Loucy (cell line): ENCODE results near the gene NDUFC2.

Experiments used
- H2AFZ ChIP-seq: fragments of 200-600 bp; sonication (generic); 2 replicates; pipeline ENCODE4 v1.6.0; 2016; ENCODE audit warnings: antibody characterized with exemption, mild to moderate bottlenecking, low read length, moderate library complexity
- H3F3A ChIP-seq: fragments of 200-600 bp; 2 replicates; pipeline ENCODE4 v1.6.0; 2016; ENCODE audit warnings: antibody characterized with exemption, low read depth, mild to moderate bottlenecking
- H3K27me3 ChIP-seq: fragments of 200-600 bp; sonication (generic); 2 replicates; pipeline ENCODE4 v1.6.1; 2014; ENCODE audit warnings: low read length, mild to moderate bottlenecking; ENCODE audit not compliant: insufficient read depth, poor library complexity, severe bottlenecking
- H3K36me3 ChIP-seq: fragments of 200-600 bp; sonication (generic); 2 replicates; pipeline ENCODE4 v1.6.1; 2016; ENCODE audit warnings: low read length; ENCODE audit not compliant: insufficient read depth
- H3K4me1 ChIP-seq: fragments of 200-600 bp; sonication (generic); 2 replicates; pipeline ENCODE4 v1.5.1; 2014; ENCODE audit warnings: low read length, mild to moderate bottlenecking; ENCODE audit not compliant: insufficient read depth, poor library complexity, severe bottlenecking
- H3K4me2 ChIP-seq: fragments of 200-600 bp; sonication (generic); 2 replicates; pipeline ENCODE4 v1.6.0; 2014; ENCODE audit warnings: antibody characterized with exemption, low read length, low read depth, mild to moderate bottlenecking; ENCODE audit not compliant: poor library complexity, severe bottlenecking
- H3K4me3 ChIP-seq: fragments of 200-600 bp; sonication (generic); 2 replicates; pipeline ENCODE4 v1.5.1; 2014; ENCODE audit warnings: low read length, mild to moderate bottlenecking, mixed read lengths; ENCODE audit not compliant: poor library complexity, severe bottlenecking
- H3K79me2 ChIP-seq: fragments of 200-600 bp; sonication (generic); 2 replicates; pipeline ENCODE4 v1.6.1; 2014; ENCODE audit warnings: low read length; ENCODE audit not compliant: insufficient read depth
- H3K9ac ChIP-seq: fragments of 200-600 bp; sonication (generic); 2 replicates; pipeline ENCODE4 v1.6.0; 2014; ENCODE audit warnings: mild to moderate bottlenecking, low read depth, low read length, moderate library complexity; ENCODE audit not compliant: poor library complexity, severe bottlenecking
- H3K9me2 ChIP-seq: fragments of 200-600 bp; sonication (generic); replicated peaks from 2 replicates; pipeline ENCODE4 v1.6.1; 2016; ENCODE audit warnings: low read depth, low read length, mixed read lengths
- H3K9me3 ChIP-seq: fragments of 200-600 bp; sonication (generic); 2 replicates; pipeline ENCODE4 v1.6.1; 2014; ENCODE audit warnings: mild to moderate bottlenecking, antibody characterized with exemption, low read length, low read depth; ENCODE audit not compliant: insufficient read depth
- H4K20me1 ChIP-seq: fragments of 200-600 bp; sonication (generic); 2 replicates; pipeline ENCODE4 v1.6.0; 2014; ENCODE audit warnings: antibody characterized with exemption, low read length, mild to moderate bottlenecking; ENCODE audit not compliant: insufficient read depth, poor library complexity, severe bottlenecking
- EZH2phosphoT487 ChIP-seq: fragments of 200-600 bp; IDR thresholded peaks from 2 replicates; pipeline ENCODE4 v1.6.1; 2018; ENCODE audit warnings: antibody characterized with exemption, mild to moderate bottlenecking, moderate library complexity, borderline replicate concordance
- TF ChIP-seq, protein P1 (sequence below): fragments of 200-600 bp; sonication (generic); conservative IDR thresholded peaks from 2 replicates; pipeline ENCODE4 v1.5.1; 2014; ENCODE audit warnings: mild to moderate bottlenecking, antibody characterized with exemption, low read length

Gene NDUFC2

DNA sequence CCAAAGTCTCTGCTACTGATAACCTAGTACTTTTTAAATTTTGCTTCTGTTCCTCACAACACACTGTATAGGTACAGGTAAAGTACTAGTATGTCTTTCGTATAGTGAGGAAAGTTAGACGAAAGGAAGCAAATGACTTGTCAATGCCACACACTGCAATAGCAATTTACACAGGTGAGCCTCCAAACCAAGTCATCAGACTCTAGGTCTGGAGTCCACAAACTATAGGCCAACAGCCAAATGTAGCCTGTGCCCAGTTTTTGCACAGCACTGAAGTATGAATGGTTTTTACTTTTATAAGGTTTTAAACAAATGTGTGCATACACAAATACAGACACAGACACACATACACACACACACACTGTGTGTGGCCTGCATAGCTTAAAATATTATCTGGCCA lies 31.6 kb upstream of the NDUFC2 start:
- H3F3A ChIP-seq: no peaks in the 10 kb centered on the region
- no peak overlapping the region for H3K4me2 ChIP-seq
- H3K27me3 ChIP-seq: no peaks in the 10 kb centered on the region
- peaks cover 15% of the 10 kb centered on the region; the same call in 1 of the 2 replicates for H3K36me3 ChIP-seq
- H3K9me2 ChIP-seq: no peaks in the 10 kb centered on the region
- TF ChIP-seq EZH2phosphoT487: no peak
- TF ChIP-seq, protein P1, sequence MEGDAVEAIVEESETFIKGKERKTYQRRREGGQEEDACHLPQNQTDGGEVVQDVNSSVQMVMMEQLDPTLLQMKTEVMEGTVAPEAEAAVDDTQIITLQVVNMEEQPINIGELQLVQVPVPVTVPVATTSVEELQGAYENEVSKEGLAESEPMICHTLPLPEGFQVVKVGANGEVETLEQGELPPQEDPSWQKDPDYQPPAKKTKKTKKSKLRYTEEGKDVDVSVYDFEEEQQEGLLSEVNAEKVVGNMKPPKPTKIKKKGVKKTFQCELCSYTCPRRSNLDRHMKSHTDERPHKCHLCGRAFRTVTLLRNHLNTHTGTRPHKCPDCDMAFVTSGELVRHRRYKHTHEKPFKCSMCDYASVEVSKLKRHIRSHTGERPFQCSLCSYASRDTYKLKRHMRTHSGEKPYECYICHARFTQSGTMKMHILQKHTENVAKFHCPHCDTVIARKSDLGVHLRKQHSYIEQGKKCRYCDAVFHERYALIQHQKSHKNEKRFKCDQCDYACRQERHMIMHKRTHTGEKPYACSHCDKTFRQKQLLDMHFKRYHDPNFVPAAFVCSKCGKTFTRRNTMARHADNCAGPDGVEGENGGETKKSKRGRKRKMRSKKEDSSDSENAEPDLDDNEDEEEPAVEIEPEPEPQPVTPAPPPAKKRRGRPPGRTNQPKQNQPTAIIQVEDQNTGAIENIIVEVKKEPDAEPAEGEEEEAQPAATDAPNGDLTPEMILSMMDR: no peak
- no peaks in the 10 kb centered on the region for H3K9me3 ChIP-seq
- H3K9ac ChIP-seq: no peak overlapping the region
- H3K4me3 ChIP-seq: no peak overlapping the region
- no peak overlapping the region for H2AFZ ChIP-seq
- H3K4me1 ChIP-seq: no peaks in the 10 kb centered on the region
- no peaks in the 10 kb centered on the region for H3K79me2 ChIP-seq
- no peaks in the 10 kb centered on the region for H4K20me1 ChIP-seq

DNA sequence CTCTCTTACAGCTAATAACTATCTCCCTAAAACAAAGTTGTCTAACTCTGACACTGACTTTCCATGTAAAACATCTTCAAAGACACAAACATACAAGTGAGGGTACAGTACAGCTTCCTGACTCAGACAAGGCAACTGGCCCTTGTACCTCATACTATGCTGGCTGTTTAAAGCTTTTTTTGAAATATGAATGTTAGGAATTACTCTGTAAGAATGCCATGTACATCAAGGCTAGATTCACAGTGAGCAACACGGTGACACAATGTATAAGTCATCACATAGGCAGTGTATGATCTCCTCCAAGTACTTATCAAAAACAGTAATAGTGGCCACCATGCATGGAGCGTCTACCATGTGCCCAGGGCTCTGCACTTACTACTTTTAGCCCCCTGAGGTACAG lies 31.2 kb upstream of the NDUFC2 start:
- Histone ChIP-seq H3K9me3 (no peaks in the 10 kb centered on the region), H3K4me3 (no peak overlapping the region), H4K20me1 (no peaks in the 10 kb centered on the region), H3K36me3 (peaks cover 15% of the 10 kb centered on the region; the same call in 1 of the 2 replicates), H3K79me2 (no peaks in the 10 kb centered on the region), H3K27me3 (no peaks in the 10 kb centered on the region), H3K9me2 (no peaks in the 10 kb centered on the region), H3K9ac (no peak overlapping the region), H3F3A (no peaks in the 10 kb centered on the region), H3K4me2 (no peak overlapping the region), H3K4me1 (no peaks in the 10 kb centered on the region), H2AFZ (no peak overlapping the region)
- TF ChIP-seq, protein P1: no peak
- no peak for TF ChIP-seq EZH2phosphoT487

DNA sequence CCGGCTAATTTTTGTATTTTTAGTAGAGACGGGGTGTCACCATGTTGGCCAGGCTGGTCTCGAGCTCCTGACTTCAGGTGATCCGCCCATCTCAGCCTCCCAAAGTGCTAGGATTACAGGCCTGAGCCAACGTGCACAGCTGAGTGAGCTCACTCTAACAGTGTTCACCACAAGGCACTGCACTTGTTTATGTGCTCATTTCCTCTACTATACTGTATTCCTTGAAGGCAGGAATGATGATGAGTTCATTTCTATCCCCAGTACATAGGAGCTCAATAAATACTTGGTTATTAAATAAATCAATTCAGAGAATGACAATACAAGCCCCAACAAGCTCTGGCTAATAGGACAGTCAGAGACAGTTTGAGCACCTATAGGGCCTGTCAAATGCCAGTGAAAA lies 30.7 kb upstream of the NDUFC2 start:
- peaks cover 15% of the 10 kb centered on the region; the same call in 1 of the 2 replicates for H3K36me3 ChIP-seq
- no peak overlapping the region for H3K4me3 ChIP-seq
- H3K9ac ChIP-seq: no peak overlapping the region

More for the DNA sequence above, 30.7 kb upstream of the NDUFC2 start:
- Histone ChIP-seq H3F3A (no peaks in the 10 kb centered on the region), H3K27me3 (no peaks in the 10 kb centered on the region), H3K9me2 (no peaks in the 10 kb centered on the region), H3K9me3 (no peaks in the 10 kb centered on the region), H3K4me1 (no peaks in the 10 kb centered on the region), H3K4me2 (no peak overlapping the region), H4K20me1 (no peaks in the 10 kb centered on the region), H3K79me2 (no peaks in the 10 kb centered on the region), H2AFZ (no peak overlapping the region)
- TF ChIP-seq, protein P1: no peak
- TF ChIP-seq EZH2phosphoT487: no peak
